Mesenteric fat pad (tissue), 1 donor: ENCODE results near the gene ABCC4. TPM values are rescaled to one million over a fixed set of nuclear protein-coding genes. Genes with fewer than 3 reads are reported as not detected.

Experiments
- DNase-seq: peaks from one replicate; pipeline ENCODE4 v3.0.0-alpha.2; 2020; ENCODE audit warnings: low spot score
- total RNA-seq: library from RNA; stranded (reverse); fragmentation: NEBNext Ultra II Directional; extraction: Animal tissue kit (Norgen Biotek cat#: 25700); gene quantifications from one replicate; pipeline ENCODE4 v1.2.1, GENCODE V29; 2021
- donor health status: DM: yes; HTN: yes; CAD: no.

Gene ABCC4
- total RNA-seq, 1 donor from 2014 or later = 9.4 TPM

GRCh38 chr13:95123726-95124125, 177.5 kb downstream of the ABCC4 start:
- no peak for DNase-seq

- DNase-seq = no peak
These were observed 179.2 kb downstream of the ABCC4 start for GRCh38 chr13:95122063-95122462.

GRCh38 chr13:95121516-95121915, 179.7 kb downstream of the ABCC4 start:
- no peak for DNase-seq

- DNase-seq = no peak
These were observed 180.6 kb downstream of the ABCC4 start for GRCh38 chr13:95120650-95121049.

- DNase-seq = no peak
These were observed 182.5 kb downstream of the ABCC4 start for GRCh38 chr13:95118541-95119324.

DNA sequence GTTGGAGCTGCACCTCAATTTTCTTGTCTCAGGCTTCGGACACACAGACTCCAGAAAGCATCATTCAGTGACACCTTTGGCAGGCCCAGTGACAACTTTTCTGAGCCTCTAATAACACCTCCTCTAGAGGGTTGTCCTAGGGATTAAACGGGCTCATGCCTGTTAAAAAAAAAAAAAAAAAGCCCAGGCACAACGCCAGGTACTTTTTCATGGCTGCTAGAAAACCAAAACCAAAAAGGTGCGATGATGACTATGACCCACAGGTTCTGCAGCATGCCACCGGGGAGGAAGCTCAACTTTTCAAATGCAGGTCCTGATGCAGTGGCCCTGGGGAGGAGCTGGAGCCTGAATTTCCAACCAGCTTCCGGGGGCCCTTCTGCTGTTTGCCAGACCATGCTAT, 184.2 kb downstream of the ABCC4 start:
- no peak for DNase-seq

DNA sequence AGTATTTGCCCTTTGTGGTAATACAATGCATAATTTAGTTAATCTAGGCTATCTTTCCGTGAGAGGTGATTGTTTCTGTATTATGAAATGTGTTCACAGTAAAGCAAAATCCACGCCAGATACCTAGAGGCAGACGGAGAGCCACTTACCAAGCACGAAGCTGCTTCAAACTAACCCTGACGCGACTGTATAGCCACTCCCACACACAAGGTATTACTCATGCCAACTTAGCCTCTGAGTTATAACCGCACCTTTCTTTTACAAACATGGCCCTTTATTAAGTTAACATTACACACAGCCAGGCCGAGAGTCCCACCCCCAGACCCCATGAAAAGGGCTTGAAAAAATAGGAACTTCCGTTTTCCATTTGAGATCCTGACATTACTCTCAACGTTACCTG, 185.7 kb downstream of the ABCC4 start:
- no peak for DNase-seq

DNA sequence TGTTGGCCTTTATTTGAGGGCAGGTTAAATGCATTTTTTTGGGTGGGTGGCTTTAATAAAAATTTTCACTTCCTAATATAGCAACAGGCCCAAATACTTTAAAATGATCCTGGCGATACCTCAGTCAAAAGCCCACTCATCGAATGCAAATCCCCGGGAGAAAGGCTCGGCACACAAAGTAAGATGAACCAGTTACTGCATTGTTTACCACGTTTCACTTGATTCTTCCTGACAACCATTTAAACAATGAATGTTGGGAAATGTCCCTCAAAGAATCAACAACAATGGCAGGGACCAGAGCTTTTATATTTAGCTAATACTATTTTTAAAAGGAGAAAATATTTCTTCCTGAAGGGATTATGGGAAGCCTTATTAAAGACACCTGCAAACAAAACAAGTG, 187.7 kb downstream of the ABCC4 start:
- DNase-seq = no peak

GRCh38 chr13:95112883-95113282, 188.4 kb downstream of the ABCC4 start:
- DNase-seq = no peak

GRCh38 chr13:95111608-95112007, 189.6 kb downstream of the ABCC4 start:
- DNase-seq = no peak

GRCh38 chr13:95106562-95106961, 194.7 kb downstream of the ABCC4 start:
- DNase-seq = no peak

DNA sequence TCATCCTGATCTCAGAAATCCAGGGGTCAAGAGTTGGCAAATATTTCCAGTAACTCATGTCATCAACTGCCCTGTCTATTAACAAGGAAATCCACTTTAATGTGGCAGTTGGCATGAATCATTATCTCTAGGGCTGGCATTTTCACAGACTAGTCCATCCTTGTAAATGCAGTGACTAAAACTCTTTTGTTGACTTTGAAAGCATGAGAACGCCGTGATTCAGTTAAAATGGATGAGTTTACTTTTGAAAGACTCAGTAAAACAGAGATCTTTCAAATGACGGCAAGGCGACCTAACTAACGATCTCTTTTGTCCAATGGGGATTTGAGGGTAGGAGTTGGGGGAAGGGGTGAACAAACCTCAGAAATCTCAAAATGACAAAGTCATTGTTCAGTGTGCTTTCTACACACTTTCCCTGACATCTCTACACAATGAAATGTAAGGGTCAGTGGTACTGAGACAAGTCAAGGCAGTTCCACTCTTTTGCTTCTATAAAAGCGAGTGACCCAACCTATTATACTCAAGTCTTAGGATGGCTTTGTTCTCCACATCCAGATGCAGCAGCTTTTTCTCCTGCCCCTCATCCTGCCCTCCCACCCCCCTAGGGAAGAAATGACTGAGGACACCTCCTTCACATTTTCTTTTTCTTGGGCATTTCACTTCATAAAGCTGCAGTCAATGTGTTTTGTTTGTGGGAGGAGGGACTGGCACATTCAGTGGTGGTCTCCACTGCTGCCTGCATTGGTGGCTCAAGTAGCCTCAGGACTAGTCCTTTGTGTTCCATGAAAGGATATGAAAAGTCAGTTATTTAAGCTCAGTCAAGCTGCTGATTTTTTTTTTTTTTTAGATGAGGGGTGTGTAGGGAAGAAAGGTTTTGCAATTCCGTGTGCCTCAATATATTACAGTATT, 200.5 kb downstream of the ABCC4 start:
- DNase-seq = no peak

GRCh38 chr13:95099541-95099940, 201.7 kb downstream of the ABCC4 start:
- no peak for DNase-seq

GRCh38 chr13:95098916-95099315, 202.3 kb downstream of the ABCC4 start:
- no peak for DNase-seq

GRCh38 chr13:95091755-95092154, 209.5 kb downstream of the ABCC4 start:
- no peak for DNase-seq

DNA sequence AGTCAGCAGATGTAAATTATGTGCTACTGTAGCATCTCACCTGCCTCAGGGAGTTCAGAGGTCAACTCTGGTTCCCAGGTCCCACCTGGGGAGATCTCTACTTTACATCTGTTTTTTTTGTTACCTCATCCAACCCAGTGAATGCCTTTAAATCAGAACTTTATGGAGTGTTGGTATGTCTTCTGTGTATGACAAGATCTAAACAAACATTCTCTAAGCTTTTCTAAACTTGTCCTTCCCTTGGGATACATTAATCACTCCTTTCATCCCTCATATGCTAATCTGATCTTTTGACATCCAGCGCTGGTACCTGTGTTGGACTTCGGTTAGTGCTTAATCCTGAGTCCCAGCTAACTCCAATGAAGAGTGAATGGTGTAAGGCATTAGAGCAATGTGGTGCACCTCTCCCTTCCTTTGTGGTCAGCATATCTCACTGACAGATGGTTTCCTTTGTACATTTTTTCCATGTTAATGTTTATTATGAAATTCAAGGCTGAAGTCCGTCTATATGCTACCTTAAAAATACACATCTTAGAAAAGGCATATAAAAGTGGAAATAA, 213.4 kb downstream of the ABCC4 start:
- no peak for DNase-seq

GRCh38 chr13:95086761-95087160, 214.5 kb downstream of the ABCC4 start:
- DNase-seq = no peak

DNA sequence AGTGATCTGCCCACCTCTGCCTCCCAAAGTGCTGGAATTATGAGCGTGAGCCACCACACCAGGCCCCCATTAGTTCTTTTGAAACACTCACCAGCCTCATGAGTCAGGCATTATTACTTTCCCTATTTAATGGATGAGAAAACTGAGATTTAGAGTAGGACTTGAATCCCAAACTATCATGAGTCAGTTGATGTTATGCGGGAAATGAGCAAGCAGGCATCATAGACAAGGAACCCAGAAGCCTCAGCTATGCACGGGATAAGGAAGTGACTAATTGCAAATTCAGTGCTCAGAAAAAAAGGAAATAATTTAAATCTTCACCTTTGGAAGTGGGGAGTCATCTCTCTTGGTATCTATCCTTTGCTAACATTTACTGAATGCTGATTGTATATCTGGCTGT, 217.5 kb downstream of the ABCC4 start:
- no peak for DNase-seq

- DNase-seq = no peak
These were observed 218.2 kb downstream of the ABCC4 start for GRCh38 chr13:95083066-95083465.

GRCh38 chr13:95075506-95075905, 225.7 kb downstream of the ABCC4 start:
- no peak for DNase-seq

DNA sequence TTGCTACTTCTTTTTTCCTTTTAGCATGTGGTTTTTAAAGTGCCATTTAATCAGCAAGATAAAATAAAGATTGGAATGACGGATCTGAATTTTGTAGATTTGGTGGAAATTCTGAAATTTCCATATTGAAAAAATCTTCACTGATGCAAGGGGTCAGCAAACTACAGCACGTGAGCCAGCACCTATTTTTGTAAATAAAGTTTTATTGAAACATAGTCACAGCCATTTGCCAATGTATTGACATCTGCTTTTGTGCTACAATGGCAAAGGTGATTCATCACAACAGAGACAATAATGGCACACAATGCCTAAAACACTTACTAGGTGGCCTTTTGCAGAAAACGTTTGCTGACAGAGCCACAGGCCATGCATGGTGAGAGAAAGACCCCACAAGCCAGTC, 226.4 kb downstream of the ABCC4 start:
- DNase-seq = no peak

DNA sequence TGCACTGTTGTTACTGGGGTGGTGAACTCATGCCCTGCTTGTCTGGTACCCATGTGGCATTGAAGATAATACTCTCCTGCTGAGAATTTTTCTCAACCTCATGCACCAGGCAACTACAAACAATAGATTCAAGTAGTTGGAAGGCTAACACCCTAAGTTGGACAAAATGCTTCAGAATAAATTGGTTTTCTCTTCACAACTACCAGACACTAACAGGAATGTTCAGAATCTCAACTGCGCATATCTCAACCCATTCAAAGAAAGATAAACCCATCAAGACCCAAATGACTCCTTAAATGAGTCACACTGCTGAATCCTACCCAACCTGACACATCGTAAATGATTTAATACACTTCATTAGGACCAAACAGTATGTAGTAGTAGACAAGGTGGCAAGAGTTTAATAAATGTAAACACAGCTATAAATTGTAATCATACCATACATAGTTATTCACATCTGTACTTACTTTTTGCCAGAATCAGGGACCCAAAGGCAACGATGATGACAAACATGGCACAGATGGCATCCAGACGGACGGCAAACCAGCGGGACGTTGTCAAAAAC, 227.4 kb downstream of the ABCC4 start:
- no peak for DNase-seq
